ENCODE data around the gene KCNK3. TPM values are rescaled to one million over a fixed set of nuclear protein-coding genes. Genes with fewer than 3 reads are reported as not detected.

KCNK3 gene
- total and polyA plus RNA-seq, 2 of the 13 experiments (the other 11 are each of a cell fraction or from before 2014, with no cell fraction given): not detected

GRCh38 chr2:26648516-26648915 lies 44.0 kb upstream of the KCNK3 start:
- H3K27ac ChIP-seq (ENCODE audit: extremely low read length, insufficient read depth, low read length): no peak overlapping the region
- CTCF ChIA-PET (ENCODE audit: low intra/inter-chr PET ratio, low total read pairs): no interaction called here
- no peak for ATAC-seq
- TF ChIP-seq ZNF572 (CRISPR knock-in tag; IDR thresholded peaks at IDR 0.05): no peak
- no peak for TF ChIP-seq ARID5B (CRISPR knock-in tag; IDR thresholded peaks at IDR 0.05)
- TF ChIP-seq ARHGAP35 (CRISPR knock-in tag; IDR thresholded peaks at IDR 0.05; ENCODE audit: borderline replicate concordance): no peak
- TF ChIP-seq STAG1 (CRISPR knock-in tag; IDR thresholded peaks at IDR 0.05): no peak
- TF ChIP-seq USF2 (IDR thresholded peaks at IDR 0.05; ENCODE audit: low read depth, low read length): no peak
- TF ChIP-seq USF2 (CRISPR knock-in tag; IDR thresholded peaks at IDR 0.05; ENCODE audit: borderline replicate concordance): no peak
- TF ChIP-seq AKAP8 (CRISPR knock-in tag; IDR thresholded peaks at IDR 0.05): no peak
- no peak for TF ChIP-seq MAFG (CRISPR knock-in tag; IDR thresholded peaks at IDR 0.05)
- no peak for TF ChIP-seq RNF219 (CRISPR knock-in tag; IDR thresholded peaks at IDR 0.05)
- TF ChIP-seq ATF7-NPFF (CRISPR knock-in tag; IDR thresholded peaks at IDR 0.05; ENCODE audit: low read depth): no peak
- no peak for TF ChIP-seq RFXAP (CRISPR knock-in tag; IDR thresholded peaks at IDR 0.05; ENCODE audit: borderline replicate concordance)
- TF ChIP-seq NFIB (CRISPR knock-in tag; IDR thresholded peaks at IDR 0.05; ENCODE audit: borderline replicate concordance): no peak
- TF ChIP-seq ZNF800 (CRISPR knock-in tag; IDR thresholded peaks at IDR 0.05): no peak

More at GRCh38 chr2:26648516-26648915, 44.0 kb upstream of the KCNK3 start:
- FAIRE-seq (no peak), DNase-seq (ENCODE audit: low spot score) (no peak)
- Histone ChIP-seq H3K9me3 (ENCODE audit: low read length) (no peaks in the 10 kb centered on the region), H3K79me2 (ENCODE audit: insufficient read depth, low read length) (no peaks in the 10 kb centered on the region), H3K4me2 (ENCODE audit: low read depth, low read length) (no peak overlapping the region), H3K4me1 (ENCODE audit: insufficient read depth, low read length) (no peaks in the 10 kb centered on the region), H2AFZ (ENCODE audit: low read length) (no peak overlapping the region), H3K9ac (ENCODE audit: insufficient read depth, low read depth, low read length) (no peak overlapping the region), H3K27me3 (ENCODE audit: control insufficient read depth in 1 of 2, insufficient read depth in 2 of 2, low read length in 2 of 2) (peaks cover 12 to 83% of the 10 kb centered on the region in 2 experiments), H3K36me3 (replicated peaks in 1 of 2; ENCODE audit: control insufficient read depth in 1 of 2, insufficient read depth in 2 of 2, low read length in 2 of 2) (no peaks in the 10 kb centered on the region), H3K4me3 (replicated peaks in 1 of 3; ENCODE audit: insufficient read depth in 1 of 3, low read depth in 2 of 3, low read length in 3 of 3) (no peak overlapping the region), H4K20me1 (ENCODE audit: insufficient read depth, low read length) (no peaks in the 10 kb centered on the region)
- POLR2A ChIA-PET: no interaction called here
- intact Hi-C loops (cut with micrococcal nuclease; ENCODE audit: unreplicated experiment): no loop called here
- 20% methylated on average over 6 of the region's 6 CpGs for WGBS (ENCODE audit: low lambda C conversion rate)
- in situ Hi-C loops (cut with HindIII; ENCODE audit: extremely low pct_ligation_motif_present, low pct_unique_long_range_greater_than_20kb): no loop called here
- no TSS peak for BruUV-seq (replicated peaks)

All from HepG2 (cell line).